ENCODE measurements around the gene MAGI1.

The MAGI1 gene

GRCh38 chr3:65944252-65944651, 94.5 kb downstream of the MAGI1 start:
- no peak for DNase-seq

GRCh38 chr3:65939801-65940246, 98.9 kb downstream of the MAGI1 start:
- DNase-seq: no peak

GRCh38 chr3:65939184-65939583, 99.5 kb downstream of the MAGI1 start:
- no peak for DNase-seq

- DNase-seq: no peak
These were observed 100.0 kb downstream of the MAGI1 start for GRCh38 chr3:65938676-65939075.

- DNase-seq: no peak
These were observed 100.6 kb downstream of the MAGI1 start for GRCh38 chr3:65938147-65938546.

- no peak for DNase-seq
These were observed 101.6 kb downstream of the MAGI1 start for GRCh38 chr3:65936908-65937638.

GRCh38 chr3:65935724-65936123, 103.0 kb downstream of the MAGI1 start:
- DNase-seq: no peak

GRCh38 chr3:65930648-65931047, 108.1 kb downstream of the MAGI1 start:
- DNase-seq: no peak

GRCh38 chr3:65928110-65928509, 110.6 kb downstream of the MAGI1 start:
- no peak for DNase-seq

GRCh38 chr3:65927576-65927975, 111.1 kb downstream of the MAGI1 start:
- no peak for DNase-seq

GRCh38 chr3:65925254-65925954, 113.3 kb downstream of the MAGI1 start:
- DNase-seq: no peak

- no peak for DNase-seq
These were observed 114.0 kb downstream of the MAGI1 start for GRCh38 chr3:65924762-65925161.

GRCh38 chr3:65922441-65922840, 116.3 kb downstream of the MAGI1 start:
- DNase-seq: no peak

GRCh38 chr3:65919826-65920225, 118.9 kb downstream of the MAGI1 start:
- DNase-seq: no peak

- no peak for DNase-seq
These were observed 123.2 kb downstream of the MAGI1 start for GRCh38 chr3:65915477-65915876.

GRCh38 chr3:65914740-65915367, 123.9 kb downstream of the MAGI1 start:
- DNase-seq: no peak

- DNase-seq: no peak
These were observed 124.5 kb downstream of the MAGI1 start for GRCh38 chr3:65914032-65914739.

- DNase-seq: no peak
These were observed 126.1 kb downstream of the MAGI1 start for GRCh38 chr3:65912647-65913046.

GRCh38 chr3:65908588-65908987, 130.1 kb downstream of the MAGI1 start:
- no peak for DNase-seq

GRCh38 chr3:65907232-65908130, 131.2 kb downstream of the MAGI1 start:
- no peak for DNase-seq

- DNase-seq: no peak
These were observed 132.9 kb downstream of the MAGI1 start for GRCh38 chr3:65905771-65906170.

GRCh38 chr3:65904016-65904415, 134.7 kb downstream of the MAGI1 start:
- DNase-seq: no peak
